ENCODE results near the gene ZNF264.

Gene ZNF264

GRCh38 chr19:57233207-57233606 lies 41.9 kb downstream of the ZNF264 start:
- Histone ChIP-seq H3K27ac (ENCODE audit: low read length) (no peak overlapping the region), H3K79me2 (ENCODE audit: low read length) (no peaks in the 10 kb centered on the region), H3K4me2 (ENCODE audit: low read length) (no peak overlapping the region), H3K27me3 (ENCODE audit: low read depth, low read length) (no peaks in the 10 kb centered on the region), H3K9ac (ENCODE audit: low read length) (no peak overlapping the region), H2AFZ (ENCODE audit: low read depth, low read length) (no peak overlapping the region), H4K20me1 (ENCODE audit: insufficient read depth, low read length) (no peaks in the 10 kb centered on the region), H3K4me3 (ENCODE audit: low read length) (no peak overlapping the region), H3K4me1 (ENCODE audit: low read length) (peaks cover 13% of the 10 kb centered on the region; the same call in 1 of the 2 replicates), H3K36me3 (replicated peaks; ENCODE audit: low read depth, low read length) (no peaks in the 10 kb centered on the region), H3K9me3 (ENCODE audit: insufficient read depth, low read length) (no peaks in the 10 kb centered on the region)
- TF ChIP-seq EZH2phosphoT487 (IDR thresholded peaks at IDR 0.05; ENCODE audit: low read depth) (no peak), CTCF (IDR thresholded peaks at IDR 0.05; ENCODE audit: low read depth, low read length) (no peak)

GRCh38 chr19:57239982-57240310 lies 48.6 kb downstream of the ZNF264 start:
- Histone ChIP-seq H3K4me2 (ENCODE audit: low read length) (peak overlapping the region; percentile 76), H3K36me3 (replicated peaks; ENCODE audit: low read depth, low read length) (peaks cover 6% of the 10 kb centered on the region), H3K4me3 (ENCODE audit: low read length) (peak overlapping the region; percentile 95), H3K9ac (ENCODE audit: low read length) (peak overlapping the region; percentile 57), H3K79me2 (ENCODE audit: low read length) (peaks cover 38% of the 10 kb centered on the region), H4K20me1 (ENCODE audit: insufficient read depth, low read length) (no peaks in the 10 kb centered on the region), H3K9me3 (ENCODE audit: insufficient read depth, low read length) (no peaks in the 10 kb centered on the region), H3K27me3 (ENCODE audit: low read depth, low read length) (no peaks in the 10 kb centered on the region), H3K4me1 (ENCODE audit: low read length) (peaks cover 26% of the 10 kb centered on the region), H2AFZ (ENCODE audit: low read depth, low read length) (peak overlapping the region; percentile 89), H3K27ac (ENCODE audit: low read length) (peak overlapping the region; percentile 59)
- TF ChIP-seq CTCF (IDR thresholded peaks at IDR 0.05; ENCODE audit: low read depth, low read length): no peak
- no peak for TF ChIP-seq EZH2phosphoT487 (IDR thresholded peaks at IDR 0.05; ENCODE audit: low read depth)

GRCh38 chr19:57240311-57241090 lies 49.2 kb downstream of the ZNF264 start, which contains the start of gene ZNF805:
ZNF805 (plus strand) TSS chr19:57240632; CDS start chr19:57240892, 260 bp downstream.
- Histone ChIP-seq H3K4me3 (ENCODE audit: low read length) (peak within 1 kb of the TSS; percentile 95), H3K9me3 (ENCODE audit: insufficient read depth, low read length) (no peaks in the 10 kb centered on the region), H3K4me2 (ENCODE audit: low read length) (peak within 1 kb of the TSS; percentile 76), H3K27ac (ENCODE audit: low read length) (peak within 1 kb of the TSS; percentile 59), H4K20me1 (ENCODE audit: insufficient read depth, low read length) (no peaks in the 10 kb centered on the region), H3K4me1 (ENCODE audit: low read length) (peaks cover 29% of the 10 kb centered on the region), H3K27me3 (ENCODE audit: low read depth, low read length) (no peaks in the 10 kb centered on the region), H3K9ac (ENCODE audit: low read length) (peak within 1 kb of the TSS; percentile 91), H3K79me2 (ENCODE audit: low read length) (peaks cover 41% of the 10 kb centered on the region), H2AFZ (ENCODE audit: low read depth, low read length) (peak within 1 kb of the TSS; percentile 89), H3K36me3 (replicated peaks; ENCODE audit: low read depth, low read length) (peaks cover 10% of the 10 kb centered on the region)
- TF ChIP-seq EZH2phosphoT487 (IDR thresholded peaks at IDR 0.05; ENCODE audit: low read depth) (no peak), CTCF (IDR thresholded peaks at IDR 0.05; ENCODE audit: low read depth, low read length) (peak; percentile 9; the same call in 1 of the 2 replicates)

GRCh38 chr19:57241176-57241575 lies 49.9 kb downstream of the ZNF264 start:
- TF ChIP-seq CTCF (IDR thresholded peaks at IDR 0.05; ENCODE audit: low read depth, low read length) (no peak), EZH2phosphoT487 (IDR thresholded peaks at IDR 0.05; ENCODE audit: low read depth) (no peak)
- Histone ChIP-seq H3K9me3 (ENCODE audit: insufficient read depth, low read length) (no peaks in the 10 kb centered on the region), H3K4me3 (ENCODE audit: low read length) (peak overlapping the region; percentile 95), H3K4me2 (ENCODE audit: low read length) (peak overlapping the region; percentile 76), H3K36me3 (replicated peaks; ENCODE audit: low read depth, low read length) (peaks cover 15% of the 10 kb centered on the region), H3K27ac (ENCODE audit: low read length) (peak overlapping the region; percentile 59), H3K27me3 (ENCODE audit: low read depth, low read length) (no peaks in the 10 kb centered on the region), H2AFZ (ENCODE audit: low read depth, low read length) (peak overlapping the region; percentile 57; the same call in 1 of the 2 replicates), H3K79me2 (ENCODE audit: low read length) (peaks cover 47% of the 10 kb centered on the region), H4K20me1 (ENCODE audit: insufficient read depth, low read length) (no peaks in the 10 kb centered on the region), H3K9ac (ENCODE audit: low read length) (peak overlapping the region; percentile 91), H3K4me1 (ENCODE audit: low read length) (peaks cover 29% of the 10 kb centered on the region)
